Measurements from ENCODE around the gene RPLP1. TPM values are rescaled to one million over a fixed set of nuclear protein-coding genes. Genes with fewer than 3 reads are reported as not detected.

Gene RPLP1
- total RNA-seq (2014; rRNA removed; shearing (Covaris generic)), result 39.1 and 86.1 TPM in 2 replicates

DNA sequence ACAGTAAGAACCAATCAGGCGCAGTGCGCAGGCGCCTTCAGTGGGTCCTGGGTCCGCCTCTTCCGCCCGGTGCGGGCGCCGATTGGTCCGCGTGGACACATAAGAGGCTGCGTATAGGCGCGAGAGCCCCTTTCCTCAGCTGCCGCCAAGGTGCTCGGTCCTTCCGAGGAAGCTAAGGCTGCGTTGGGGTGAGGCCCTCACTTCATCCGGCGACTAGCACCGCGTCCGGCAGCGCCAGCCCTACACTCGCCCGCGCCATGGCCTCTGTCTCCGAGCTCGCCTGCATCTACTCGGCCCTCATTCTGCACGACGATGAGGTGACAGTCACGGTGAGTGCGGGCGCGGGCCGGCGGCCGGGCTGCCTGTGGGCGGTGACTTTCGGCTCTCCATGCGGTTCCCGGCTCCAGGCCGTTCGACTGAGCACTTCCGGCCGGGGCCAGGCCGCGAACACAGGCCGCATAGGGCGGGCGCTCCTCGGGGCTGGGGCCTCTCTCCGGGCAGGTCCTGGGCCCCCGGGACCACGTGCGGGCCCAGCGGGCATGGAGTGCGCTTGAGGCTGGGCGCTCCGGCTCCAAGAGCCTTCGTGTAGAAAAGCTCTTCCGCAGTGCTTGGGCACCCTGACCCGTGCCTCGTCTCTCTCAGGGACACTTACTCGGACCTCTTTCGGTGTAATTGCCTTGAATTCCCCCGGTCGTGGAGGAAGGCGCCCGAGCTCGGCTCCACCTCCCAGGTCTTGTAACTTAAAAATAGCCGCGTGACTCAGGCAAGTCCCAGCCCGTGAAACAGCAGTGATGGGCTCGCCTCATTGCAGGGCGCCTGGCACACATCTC is at the start of gene RPLP1:
Gene RPLP1, plus strand, starts transcription at position 127 of the 830 bp plus-strand sequence. Its CDS starts 131 bp downstream, at position 258.
- peak; percentile 92 for DNase-seq (ENCODE audit: low read depth)

DNA sequence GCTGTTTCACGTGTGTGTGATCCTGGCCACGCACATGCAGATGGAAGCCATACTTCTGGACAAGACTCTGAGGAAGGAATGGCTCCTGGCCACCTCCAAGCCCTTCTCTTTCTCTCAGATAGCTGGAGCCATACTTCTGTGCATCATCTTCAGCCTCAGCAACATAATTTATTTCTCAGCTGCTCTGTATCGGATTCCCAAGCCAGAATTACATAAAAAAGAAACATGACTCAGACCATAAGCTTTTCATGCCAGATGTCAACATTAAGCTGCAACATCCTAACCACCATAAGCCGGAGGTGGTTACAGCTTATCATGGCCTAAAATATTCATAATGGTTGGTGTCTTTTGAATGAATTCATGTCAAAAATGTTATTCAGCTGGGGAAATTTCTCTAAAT is 49.0 kb upstream of the RPLP1 start:
- peak; percentile 57 for DNase-seq (ENCODE audit: low read depth)

DNA sequence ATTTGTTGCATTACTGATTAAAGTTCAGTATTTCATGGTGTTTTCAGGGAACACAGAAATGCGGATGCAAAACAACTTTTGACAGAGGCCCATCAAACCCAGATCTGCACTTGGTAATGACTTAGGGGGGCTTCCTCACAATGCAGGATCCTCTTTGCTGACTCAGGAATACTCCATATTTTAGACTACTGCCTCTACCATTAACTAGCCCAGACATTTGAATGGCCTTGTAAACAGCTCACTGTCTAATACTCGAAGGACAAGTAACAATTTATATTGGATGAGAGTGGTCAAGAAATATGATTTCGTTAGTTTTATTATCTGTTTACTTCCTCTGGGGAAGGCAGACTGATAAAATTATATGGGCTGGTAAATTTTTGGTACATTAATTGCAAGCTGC is 47.5 kb upstream of the RPLP1 start:
- no peak for DNase-seq (ENCODE audit: low read depth)

DNA sequence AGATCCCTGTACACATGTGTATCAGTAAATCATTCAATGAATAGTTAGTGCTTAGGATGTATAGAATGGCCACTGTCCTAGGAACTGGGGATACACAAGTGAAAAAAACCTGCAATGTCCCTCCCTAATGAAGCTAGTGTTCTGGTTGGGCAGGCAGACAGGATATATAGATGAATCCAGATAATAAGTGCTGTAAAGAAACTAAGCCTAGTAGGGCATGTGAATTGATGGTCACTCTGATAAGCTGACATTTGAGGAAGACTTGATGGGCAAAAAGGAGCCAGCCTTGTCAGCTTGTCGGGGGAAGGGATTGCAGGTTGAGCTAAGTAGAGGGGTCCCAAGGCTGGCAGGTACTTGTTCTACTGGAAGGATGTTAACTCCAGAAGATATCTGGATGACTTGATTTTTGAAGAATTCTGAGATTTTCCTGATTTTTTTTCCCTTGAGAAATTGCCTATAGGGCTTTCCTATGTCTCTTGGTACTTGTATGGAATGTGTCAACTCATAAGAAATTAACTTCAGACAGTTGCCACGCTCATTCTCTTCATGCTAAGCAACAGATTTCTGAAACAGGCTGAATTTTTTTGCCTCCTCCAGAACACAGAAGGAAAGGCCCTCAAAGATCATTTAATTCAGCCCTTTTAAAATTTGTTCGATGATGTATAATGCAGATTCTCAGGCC is 44.8 kb upstream of the RPLP1 start:
- no peak for DNase-seq (ENCODE audit: low read depth)

DNA sequence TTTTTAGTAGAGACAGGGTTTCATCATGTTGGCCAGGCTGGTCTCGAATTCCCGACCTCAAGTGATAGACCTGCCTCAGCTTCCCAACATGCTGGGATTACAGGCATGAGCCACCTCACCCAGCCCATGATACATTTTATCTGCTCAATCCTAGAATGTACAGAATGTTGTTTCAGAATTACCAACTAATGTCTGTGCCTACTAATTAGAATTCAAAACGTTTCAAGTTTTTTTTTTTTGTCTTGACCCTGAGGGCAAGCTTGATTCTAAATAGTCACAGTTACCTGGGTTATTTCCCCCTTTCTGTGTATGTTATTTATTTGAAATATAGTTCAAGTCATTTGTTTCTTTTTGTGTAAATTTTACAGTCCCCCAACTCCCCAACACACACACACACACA is 43.8 kb upstream of the RPLP1 start:
- no peak for DNase-seq (ENCODE audit: low read depth)

DNA sequence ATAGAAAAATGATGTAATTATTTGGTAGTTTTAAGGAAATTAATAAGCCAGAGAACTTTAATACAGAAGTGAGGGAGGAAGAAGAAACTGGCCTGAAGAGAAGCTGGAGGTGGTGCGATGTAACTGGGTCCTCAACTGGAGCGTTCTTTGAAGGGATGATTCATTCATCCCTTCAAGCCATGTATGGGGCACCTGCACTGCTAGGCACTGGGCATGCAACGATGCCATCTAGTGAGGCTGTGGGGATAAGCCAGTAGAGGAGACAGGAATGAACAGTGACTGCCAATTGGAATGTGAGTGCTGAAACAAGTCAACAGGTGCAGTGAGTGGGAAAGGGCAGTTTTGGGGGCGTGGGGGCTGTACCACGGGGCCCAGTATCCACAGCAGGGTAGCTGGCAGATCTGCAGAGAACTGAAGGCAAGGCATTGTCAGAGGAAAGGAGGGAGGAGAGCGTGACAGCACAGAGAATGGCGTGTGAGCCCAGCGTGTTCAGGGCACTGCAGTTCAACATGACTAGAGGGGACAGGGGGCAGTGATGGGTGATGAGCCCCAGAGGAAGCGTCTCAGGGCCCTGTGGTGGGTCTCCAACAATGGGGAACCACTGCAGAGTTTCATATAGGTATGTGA is 42.3 kb upstream of the RPLP1 start:
- DNase-seq (ENCODE audit: low read depth), result peak; percentile 83

DNA sequence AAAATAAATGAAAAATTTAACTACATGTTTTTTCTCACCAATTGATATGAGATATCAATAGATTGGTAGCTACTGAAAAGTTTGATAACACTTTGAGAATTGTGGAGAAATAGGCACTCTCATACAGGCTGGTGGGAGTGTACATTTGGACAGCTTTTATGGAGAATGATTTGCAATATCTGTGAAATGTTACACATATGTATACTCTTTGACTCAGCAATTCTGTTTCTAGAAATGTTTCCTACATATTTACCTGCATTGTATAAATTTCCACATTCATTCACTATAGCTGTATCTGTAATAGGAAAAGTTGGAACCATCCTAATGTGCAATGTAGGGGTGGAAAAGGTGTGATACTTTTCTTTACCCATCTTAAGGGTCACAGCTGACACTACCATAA is 40.3 kb upstream of the RPLP1 start:
- DNase-seq (ENCODE audit: low read depth), result no peak

DNA sequence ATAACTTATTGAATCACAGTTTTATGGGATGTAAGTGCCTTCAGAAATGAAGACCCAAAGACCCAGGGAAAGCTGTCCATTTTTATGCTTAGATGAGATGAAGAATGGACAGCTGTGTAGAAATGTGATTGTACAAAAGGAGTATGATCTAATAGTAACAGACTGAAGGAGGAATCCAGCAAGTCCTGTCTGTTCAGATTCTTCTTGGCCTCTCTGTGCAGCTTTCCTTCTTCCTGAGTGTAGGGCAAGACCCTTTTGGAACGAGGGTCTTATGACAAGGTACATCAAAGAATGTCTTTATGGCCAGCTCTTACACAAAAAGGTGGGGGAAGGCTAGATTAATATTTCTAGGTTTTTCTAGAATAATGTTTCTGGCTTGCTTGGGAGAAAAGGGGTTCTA is 39.9 kb upstream of the RPLP1 start:
- no peak for DNase-seq (ENCODE audit: low read depth)

DNA sequence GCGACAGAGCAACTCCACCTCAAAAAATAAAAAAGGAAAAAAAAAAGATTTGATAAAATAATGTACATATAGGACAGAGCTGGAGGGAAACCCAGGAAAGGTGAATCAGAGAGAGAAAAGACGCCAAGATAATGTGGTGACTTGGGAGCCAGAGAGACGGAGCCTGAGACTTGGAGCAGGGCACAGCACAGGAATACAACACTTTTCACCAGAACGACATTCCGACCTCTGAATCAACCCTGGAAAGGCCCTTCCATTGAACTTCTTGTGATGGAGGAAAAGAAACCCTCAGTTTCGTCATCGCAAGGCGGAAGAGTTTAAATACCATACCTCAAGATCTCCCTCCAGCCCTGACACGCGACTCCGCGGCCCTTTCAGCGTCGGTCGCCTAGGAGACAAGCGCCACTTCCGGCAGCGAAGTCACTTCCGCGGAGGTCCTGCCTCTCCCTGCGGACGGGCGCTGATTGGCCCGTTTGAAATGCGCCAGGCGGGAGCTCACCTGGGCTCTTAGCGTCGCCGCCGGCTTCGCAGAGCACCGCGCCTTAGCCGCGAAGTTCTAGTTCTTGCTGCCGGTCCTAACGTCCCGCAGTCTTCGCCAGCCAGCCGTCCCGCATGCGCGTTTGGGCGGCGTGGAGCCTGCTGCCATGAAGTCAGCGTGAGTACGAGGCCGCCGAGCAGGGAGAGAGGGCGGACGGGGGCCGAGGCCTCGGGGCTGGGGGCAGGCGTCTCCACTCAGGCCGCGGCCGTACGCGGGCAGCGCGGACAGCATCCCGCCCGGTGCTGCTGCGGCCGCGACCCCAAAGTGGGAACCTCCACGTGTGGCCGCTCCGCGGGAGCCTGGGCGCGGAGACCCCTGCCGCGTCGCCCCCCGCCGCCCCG is 38.6 kb upstream of the RPLP1 start, which contains the start of gene KIF23:
Gene KIF23, plus strand, starts transcription at position 528 of the 879 bp plus-strand sequence. Its CDS starts 117 bp downstream, at position 645.
- DNase-seq (ENCODE audit: low read depth), result peak; percentile 95

DNA sequence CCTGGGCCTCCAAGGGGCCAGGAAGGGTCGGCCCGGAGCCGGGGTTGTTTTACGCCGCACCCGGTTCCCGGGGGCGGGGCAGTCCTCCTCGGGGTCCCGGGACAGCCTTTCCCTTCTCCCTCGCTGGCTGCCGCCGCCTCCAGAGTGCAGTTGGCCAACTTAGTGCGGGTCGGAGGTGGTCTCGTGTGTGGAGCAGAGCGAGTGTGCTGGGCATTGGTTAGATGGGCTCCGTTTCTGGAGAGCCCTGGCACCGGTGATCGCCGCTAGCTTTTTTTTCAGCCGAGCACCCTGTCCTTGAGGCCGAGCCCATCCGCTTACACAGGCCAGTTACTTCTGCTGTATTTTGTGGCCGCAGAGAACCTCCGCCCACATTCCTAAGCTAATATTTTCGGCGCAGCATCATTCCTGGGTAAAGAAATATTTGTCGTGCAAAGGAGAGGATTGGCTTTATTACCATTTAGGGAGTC is 37.9 kb upstream of the RPLP1 start:
- DNase-seq (ENCODE audit: low read depth), result peak; percentile 93

DNA sequence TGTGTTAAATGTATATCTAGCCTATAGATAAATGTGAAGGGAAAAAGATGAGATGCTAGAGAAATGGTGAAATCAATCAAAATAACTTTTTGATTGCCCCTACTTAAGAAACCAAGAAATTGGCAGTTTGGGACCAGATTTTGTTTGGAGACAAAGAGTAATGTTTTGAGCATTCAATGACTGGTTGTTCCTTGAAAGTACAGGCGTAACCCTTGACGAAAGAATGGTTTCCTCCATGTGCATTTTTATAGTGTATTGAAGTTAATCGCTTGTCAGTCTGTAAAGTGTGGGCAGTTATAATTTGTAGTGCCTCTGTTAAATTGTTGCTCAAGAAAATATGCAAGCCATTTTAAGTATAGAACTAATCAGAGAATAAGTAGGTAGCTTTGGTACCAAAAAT is 37.2 kb upstream of the RPLP1 start:
- peak; percentile 25 for DNase-seq (ENCODE audit: low read depth)

DNA sequence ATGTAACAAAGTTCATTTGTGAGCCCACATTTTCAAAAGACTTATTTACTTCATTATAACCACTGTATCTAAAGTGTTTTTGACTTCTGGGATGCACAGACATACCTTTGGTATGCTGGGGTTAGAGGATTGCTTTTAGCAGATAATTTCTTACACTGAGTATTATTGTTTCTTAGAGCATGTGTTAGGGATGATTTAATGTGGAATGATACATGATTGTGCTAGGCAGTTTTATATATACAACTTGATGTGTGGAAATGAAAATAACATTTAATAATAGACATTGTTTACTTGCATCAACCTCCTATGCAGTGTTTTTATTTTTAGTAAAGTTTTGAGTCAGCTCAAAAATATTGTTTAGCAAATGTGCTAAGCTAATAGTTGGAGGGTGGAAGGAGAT is 35.0 kb upstream of the RPLP1 start:
- no peak for DNase-seq (ENCODE audit: low read depth)

DNA sequence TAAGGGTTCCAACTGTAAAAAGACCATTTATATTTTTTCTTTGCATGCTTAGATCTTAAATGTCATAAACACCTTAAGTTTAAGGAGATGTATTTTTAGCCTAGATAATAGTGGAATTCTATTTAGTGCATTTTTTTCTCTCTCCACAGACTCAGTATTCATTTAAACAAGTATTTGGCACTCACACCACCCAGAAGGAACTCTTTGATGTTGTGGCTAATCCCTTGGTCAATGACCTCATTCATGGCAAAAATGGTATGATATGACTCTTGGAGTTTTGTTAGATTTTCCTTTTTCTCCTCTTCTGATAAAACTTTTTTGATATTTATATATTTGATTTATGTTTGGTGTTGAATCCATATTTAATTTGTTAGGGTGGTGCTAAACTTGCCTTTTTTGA is 31.1 kb upstream of the RPLP1 start:
- DNase-seq (ENCODE audit: low read depth), result peak; percentile 51

DNA sequence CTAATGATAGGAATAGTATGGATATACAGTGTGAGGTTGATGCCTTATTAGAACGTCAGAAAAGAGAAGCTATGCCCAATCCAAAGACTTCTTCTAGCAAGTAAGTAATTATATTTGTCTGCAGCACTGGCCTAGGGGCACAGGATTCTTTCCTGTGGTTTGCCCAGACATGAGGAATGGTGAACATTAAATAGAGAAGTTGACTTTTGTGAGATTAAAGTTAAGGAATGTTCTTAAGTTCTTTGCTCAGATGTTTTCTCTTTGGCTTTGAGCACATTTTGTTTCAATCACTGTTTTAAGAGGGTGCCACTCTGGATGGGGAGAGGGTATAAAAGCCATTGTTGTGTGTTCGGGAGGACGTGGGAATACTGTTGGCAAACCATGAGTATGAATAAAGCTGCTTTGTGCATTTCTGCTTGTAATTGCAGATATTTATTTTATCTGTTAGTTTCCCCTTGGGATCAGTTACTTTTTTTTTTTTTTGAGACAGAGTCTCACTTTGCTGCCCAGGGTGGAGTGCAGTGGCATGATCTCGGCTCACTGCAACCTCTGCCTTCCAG is 30.2 kb upstream of the RPLP1 start:
- peak; percentile 44 for DNase-seq (ENCODE audit: low read depth)

DNA sequence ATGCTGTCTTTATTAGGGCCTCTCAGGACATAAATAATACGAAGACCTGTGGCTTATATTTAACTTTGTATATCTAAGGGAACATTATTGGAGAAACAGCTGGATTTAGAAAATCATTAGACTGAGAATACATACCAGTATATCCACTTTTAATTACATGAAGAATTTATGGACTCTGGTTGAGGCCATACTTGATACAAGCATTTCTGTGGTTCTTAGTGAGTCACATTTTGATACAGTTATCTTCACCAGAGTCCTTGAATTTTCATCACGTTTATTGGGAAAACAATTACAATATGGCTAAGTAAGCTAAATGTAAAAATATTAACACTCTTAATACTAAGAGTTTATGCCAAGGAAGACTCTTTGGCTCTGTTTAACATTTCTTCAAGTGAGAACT is 28.6 kb upstream of the RPLP1 start:
- peak; percentile 7 for DNase-seq (ENCODE audit: low read depth)

DNA sequence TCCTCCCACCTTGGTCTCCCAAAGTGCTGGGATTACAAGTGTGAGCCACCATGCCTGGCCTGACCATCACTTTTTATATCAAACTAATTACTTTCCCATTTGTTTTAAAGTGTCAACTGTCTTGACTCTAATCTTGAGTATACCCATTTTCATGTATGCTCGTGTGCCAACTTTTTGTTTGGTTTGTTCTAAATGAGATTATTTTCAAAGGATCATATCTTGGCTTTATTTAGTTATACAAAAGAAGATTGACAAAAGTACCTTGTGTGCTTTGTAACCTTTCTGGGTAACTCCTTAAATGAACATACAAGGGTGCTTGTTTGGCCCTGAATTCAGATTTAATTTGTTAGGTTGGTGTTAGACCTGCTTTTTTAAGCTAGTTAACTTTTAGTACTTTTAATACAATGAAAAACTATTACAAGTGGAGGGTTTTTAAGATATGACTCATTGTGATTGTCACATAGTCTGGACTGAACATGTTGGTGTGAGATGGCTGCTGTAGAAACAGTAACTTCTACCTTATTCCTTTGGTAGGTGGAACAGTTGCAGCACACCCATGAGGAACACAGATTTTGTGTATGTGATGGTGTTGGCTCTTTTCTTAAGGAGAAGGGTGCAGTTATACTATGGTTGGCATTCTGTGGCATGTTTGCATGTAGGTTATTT is 27.7 kb upstream of the RPLP1 start:
- peak; percentile 17 for DNase-seq (ENCODE audit: low read depth)

DNA sequence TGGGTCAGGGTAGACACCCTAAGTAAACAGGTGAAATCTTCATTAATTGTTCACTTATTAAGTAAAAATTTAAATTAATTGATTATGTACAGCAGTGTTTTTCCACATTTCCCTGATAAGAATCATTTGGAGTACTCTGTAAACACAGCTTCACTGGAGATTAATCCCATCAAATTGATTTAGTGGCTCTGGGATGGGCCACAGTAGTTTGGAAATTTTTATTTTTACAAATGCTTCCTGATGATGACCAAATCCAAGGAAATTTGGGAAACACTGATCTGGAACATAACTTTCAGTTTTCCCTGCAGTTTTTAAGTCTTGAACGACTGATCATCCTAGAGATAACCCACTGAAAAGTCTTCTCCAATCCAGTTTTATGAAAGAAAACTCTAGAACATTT is 18.8 kb upstream of the RPLP1 start:
- no peak for DNase-seq (ENCODE audit: low read depth)

DNA sequence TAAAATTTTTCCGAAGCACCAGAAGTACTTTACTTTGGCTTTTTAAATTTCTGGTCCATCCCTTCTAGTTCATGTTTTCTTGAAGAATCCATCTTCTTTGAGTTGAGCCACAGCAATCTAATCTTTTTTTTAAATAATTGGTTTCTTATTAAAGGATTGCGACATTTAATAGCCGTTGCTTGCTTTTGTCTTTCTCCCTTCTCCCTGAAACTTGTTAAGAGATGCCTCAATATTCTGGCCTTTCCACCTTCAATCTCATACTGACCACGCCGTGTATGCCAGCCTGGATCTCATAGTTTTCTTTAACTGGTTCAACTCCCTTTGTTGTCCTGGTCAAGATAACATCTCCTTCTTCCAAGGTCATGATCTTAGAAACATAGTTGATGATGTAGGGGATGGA is 18.4 kb upstream of the RPLP1 start:
- peak; percentile 49 for DNase-seq (ENCODE audit: low read depth)

DNA sequence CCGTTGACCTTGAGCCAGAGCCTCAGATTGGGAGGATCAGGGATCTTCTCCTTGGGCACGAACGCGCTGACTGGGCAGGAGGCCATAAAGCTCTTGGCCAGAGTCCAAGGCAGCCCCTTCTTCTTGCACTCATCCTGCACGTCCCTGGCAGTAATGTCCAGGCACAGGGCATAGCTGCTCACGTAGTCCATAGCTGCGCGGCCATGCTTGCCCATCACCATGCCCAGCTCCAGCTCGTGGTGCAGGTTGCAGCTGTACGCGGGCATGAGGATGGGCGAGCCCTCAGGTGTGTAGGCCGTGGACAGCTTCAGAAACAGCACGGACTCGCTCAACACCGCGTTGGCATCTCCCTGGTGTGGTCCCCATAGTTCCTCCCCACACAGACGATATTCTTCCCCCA is 17.9 kb upstream of the RPLP1 start:
- DNase-seq (ENCODE audit: low read depth), result no peak

DNA sequence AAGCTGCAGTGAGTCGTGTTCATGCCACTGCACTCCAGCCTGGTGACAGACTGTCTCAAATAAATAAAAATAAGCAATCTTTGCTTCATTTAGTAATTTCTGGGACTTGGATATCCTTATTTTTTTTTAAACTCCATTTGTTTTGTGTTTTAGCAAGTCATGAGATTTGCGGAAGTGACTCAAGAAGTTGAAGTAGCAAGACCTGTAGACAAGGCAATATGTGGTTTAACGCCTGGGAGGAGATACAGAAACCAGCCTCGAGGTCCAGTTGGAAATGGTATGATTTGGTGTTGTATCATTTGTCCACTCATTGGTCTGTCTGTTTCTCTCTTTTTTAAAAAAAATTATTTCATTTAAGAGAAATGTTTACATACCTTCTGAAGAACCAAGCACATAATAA is 16.6 kb upstream of the RPLP1 start:
- no peak for DNase-seq (ENCODE audit: low read depth)

DNA sequence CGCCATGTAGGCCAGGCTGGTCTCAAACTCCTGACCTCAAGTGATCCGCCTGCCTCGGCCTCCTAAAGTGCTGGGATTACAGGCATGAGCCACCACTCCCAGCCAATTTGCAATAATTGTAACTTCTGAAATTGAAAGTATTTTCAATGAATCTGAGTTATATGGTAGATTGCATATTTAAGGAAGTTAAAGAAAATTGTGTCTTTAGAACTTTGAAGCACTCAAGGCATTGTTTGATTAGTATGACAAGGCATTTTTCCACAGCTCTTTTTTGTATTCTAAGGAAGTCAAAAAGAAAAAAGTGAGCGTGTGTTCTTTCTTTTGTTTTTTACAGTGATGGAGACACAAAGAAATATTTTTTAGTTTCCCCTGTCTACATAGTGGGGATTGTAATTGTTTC is 15.7 kb upstream of the RPLP1 start:
- no peak for DNase-seq (ENCODE audit: low read depth)
